AG04449 (cell line): ENCODE measurements around the gene GM2A.

Experiments
- CTCF ChIA-PET: fragments of 350-600 bp; formaldehyde crosslinking; extraction: SDS; loops from one replicate; lab custom pipeline; 2021; ENCODE audit warnings: antibody characterized with exemption; lab: Yijun Ruan, JAX
- POLR2A ChIA-PET: fragments of 400-600, 350-600 bp; formaldehyde crosslinking; extraction: SDS; loops from one replicate; lab custom pipeline; 2020; ENCODE audit warnings: antibody characterized with exemption, inconsistent platforms; lab: Yijun Ruan, JAX
- DNase-seq: peaks from one replicate; pipeline ENCODE4 v3.0.0-alpha.2; 2010; ENCODE audit warnings: low read depth, low spot score
- H3K4me3 ChIP-seq: 2 replicates; pipeline ENCODE4 v1.5.1; 2011; ENCODE audit warnings: low read depth, mild to moderate bottlenecking, control low read depth, low read length
- TF ChIP-seq, protein P1 (sequence below): IDR thresholded peaks from one replicate; pipeline ENCODE4 v1.5.1; 2011; ENCODE audit warnings: mild to moderate bottlenecking, moderate library complexity, low read length, control low read depth, inconsistent platforms; ENCODE audit not compliant: insufficient read depth; ENCODE audit errors: missing control alignments

GM2A gene

DNA sequence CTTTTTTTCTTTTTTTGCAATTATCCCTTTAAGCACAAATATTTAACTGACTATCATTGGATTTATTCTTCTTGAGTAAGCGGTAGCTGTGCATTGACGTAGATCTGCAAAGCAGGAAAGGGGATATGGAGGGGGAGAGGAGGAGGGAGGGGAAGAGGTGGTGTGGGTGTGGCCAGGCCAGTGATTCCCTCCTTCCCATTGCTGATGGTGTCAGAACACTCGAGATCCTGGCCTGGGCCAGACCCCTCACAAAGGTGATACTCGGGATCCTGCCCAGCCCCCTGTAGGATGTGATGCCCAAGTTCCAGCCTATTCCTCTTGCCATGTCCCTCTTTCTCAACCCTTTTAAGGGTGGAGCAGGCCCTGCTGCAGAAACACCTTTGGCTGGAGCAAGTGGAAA is 40.6 kb downstream of the GM2A start:
- TF ChIP-seq, protein P1, sequence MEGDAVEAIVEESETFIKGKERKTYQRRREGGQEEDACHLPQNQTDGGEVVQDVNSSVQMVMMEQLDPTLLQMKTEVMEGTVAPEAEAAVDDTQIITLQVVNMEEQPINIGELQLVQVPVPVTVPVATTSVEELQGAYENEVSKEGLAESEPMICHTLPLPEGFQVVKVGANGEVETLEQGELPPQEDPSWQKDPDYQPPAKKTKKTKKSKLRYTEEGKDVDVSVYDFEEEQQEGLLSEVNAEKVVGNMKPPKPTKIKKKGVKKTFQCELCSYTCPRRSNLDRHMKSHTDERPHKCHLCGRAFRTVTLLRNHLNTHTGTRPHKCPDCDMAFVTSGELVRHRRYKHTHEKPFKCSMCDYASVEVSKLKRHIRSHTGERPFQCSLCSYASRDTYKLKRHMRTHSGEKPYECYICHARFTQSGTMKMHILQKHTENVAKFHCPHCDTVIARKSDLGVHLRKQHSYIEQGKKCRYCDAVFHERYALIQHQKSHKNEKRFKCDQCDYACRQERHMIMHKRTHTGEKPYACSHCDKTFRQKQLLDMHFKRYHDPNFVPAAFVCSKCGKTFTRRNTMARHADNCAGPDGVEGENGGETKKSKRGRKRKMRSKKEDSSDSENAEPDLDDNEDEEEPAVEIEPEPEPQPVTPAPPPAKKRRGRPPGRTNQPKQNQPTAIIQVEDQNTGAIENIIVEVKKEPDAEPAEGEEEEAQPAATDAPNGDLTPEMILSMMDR: no peak
- CTCF ChIA-PET: no interaction called here
- POLR2A ChIA-PET: no interaction called here

DNA sequence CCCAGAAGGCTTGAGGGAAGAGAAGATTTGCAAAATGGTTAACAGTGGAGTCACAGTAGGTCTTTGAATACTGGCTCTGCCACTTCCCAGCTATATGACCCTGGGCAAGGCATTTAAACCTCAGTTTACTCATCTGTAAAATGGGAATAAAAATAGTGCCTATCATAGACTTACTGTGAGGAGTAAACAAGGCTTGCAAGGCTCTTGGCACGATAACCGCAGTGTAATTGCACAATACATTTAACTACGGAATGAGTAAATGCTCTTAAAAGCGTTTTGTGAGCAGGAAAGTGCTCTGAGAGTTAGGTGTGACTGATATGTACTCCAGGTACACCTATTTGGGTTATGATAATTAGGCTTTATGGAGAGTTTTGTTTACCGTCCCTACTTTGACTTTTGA is 42.2 kb downstream of the GM2A start:
- DNase-seq: no peak
- no peak overlapping the region for H3K4me3 ChIP-seq
- ChIA-PET POLR2A (no interaction called here), CTCF (interaction anchor here (1.1 kb wide), 1 partner anchor 21 kb away, joined by 3 read pairs; no protein-coding TSS in a partner anchor)
- TF ChIP-seq, protein P1: no peak

More for the DNA sequence above, 40.6 kb downstream of the GM2A start:
- no peak for DNase-seq
- H3K4me3 ChIP-seq: no peak overlapping the region

DNA sequence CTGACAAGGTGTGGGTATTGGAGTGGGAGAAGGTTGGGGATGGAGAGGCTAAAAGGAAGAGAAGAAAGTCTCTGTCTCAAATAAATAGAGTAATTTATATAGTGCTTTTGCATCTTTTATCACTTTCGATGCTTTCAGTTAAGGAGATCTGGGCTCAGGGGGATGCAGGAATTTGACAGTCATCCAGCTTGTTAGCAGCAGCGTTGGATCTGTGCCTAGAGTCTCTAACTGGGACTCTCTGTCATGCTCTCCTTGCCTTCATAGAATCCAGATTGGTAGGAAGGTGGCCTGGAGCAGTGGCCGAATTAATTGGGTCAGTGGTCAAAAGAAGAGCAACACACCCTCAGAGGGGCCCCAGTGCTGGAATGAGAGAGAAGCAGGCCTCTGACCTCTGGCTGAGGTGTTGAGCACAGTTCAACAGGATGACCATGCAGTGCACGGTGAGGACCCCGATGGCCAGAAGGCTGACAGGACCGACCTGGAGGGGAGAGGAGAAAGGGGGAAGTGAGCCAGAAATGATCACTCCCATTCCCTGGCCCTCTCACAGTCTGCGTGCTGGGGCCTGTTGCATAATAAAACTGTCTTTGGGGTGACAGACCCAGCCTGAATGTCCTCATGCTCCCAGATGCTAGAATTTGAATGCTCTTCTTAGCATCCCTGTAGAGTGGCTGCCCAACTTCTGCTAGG is 42.9 kb downstream of the GM2A start:
- DNase-seq: no peak
- H3K4me3 ChIP-seq: no peak overlapping the region
- ChIA-PET POLR2A (no interaction called here), CTCF (interaction anchor here (1.1 kb wide), 1 partner anchor 20 kb away, joined by 3 read pairs; no protein-coding TSS in a partner anchor)
- TF ChIP-seq, protein P1: no peak

DNA sequence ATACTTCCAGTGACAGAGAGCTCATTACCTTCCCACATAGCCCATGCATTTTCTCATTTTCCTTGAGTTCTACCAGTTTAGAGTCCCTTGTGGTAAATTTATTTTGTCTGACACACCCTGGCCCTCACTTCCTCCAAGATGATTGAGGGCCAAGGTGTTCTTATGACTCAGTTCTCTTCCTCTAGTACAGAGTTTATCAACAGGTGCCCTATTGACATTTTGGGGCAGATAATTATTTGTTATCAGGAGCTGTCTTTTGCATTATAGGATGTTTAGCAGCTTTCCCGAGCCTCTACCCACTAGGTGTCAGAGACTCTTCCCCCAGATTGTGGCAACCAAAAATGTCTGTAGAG is 43.5 kb downstream of the GM2A start:
- no peak for DNase-seq
- TF ChIP-seq, protein P1: no peak
- CTCF ChIA-PET: no interaction called here
- H3K4me3 ChIP-seq: no peak overlapping the region
- POLR2A ChIA-PET: no interaction called here

DNA sequence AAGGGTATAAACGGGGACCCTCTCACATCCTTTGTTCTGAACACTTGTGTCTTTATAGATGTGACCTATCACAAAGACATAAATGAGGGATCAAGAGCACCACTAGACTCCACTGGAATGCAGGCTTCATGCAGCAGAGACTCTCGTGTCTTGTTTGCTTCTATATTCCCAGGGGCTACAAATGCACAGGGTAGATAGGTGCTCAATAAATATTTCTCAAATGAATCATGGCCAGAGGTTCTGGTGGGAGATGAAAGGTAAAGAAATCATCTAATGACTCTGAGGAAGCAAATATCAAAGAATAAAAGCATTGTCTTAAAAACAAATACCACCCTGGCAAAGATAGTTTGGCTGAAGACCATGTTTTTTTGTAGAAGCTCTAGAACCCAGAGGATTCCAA is 44.0 kb downstream of the GM2A start:
- H3K4me3 ChIP-seq: no peak overlapping the region
- CTCF ChIA-PET: no interaction called here
- DNase-seq: no peak
- POLR2A ChIA-PET: no interaction called here
- TF ChIP-seq, protein P1: no peak

DNA sequence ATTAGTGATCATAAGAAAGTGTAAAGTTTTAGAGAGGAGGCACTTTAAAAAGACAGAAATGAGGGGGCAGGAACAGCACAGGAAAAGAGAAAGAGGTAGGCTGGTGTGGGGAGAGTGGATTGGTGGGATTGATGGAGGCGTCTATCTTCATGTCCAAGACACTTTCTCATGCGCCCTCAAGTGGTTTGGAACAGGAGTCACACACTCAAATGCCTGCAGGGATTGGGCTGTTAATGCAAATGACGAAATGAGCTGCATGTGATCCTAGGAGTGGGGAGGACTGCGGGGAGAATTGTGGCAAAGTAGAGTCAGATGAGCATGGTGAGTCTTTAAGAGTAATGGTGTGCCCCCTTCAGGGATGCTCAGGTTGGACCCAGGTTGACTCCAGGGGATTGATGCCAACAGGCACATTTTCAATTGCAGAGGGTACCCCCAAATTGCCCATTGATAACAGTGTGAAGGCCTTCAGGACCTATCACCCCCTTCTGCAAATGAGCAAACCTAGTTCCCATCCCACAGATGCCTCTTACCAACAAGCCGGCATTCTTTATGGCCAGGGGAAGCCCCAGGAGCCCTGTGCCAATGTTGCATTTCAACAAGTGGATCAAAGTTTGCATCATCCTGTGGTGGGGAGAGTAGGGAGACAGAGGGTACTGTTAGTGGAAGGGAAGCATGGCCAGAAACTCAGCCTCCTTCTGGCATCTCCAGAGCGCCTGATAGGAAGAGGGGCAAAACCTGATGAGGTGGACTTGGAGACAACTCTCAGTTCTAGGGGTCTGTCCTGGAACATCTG is 45.3 kb downstream of the GM2A start:
- POLR2A ChIA-PET: no interaction called here
- TF ChIP-seq, protein P1: no peak
- no peak overlapping the region for H3K4me3 ChIP-seq
- CTCF ChIA-PET: no interaction called here
- DNase-seq: no peak
